H1 (cell line): ENCODE data around the gene DBX2. TPM values are rescaled to one million over a fixed set of nuclear protein-coding genes. Genes with fewer than 3 reads are reported as not detected.

Experiments
- CTCF ChIA-PET: fragments of 300-600 bp; sonication (Branson Sonifier 250); formaldehyde crosslinking; loops from one replicate; lab custom pipeline; 2021; ENCODE audit not compliant: partially characterized antibody; lab: Charles Lee
- POLR2A ChIA-PET: fragments of 300-600 bp; sonication (Branson Sonifier 250); formaldehyde crosslinking; loops from one replicate; lab custom pipeline; 2021; ENCODE audit warnings: inconsistent platforms; ENCODE audit not compliant: partially characterized antibody; lab: Charles Lee
- DNase-seq, 2 experiments: peaks; one replicate each; pipeline versions ENCODE4 v3.0.0 to v3.0.0-alpha.2; 2010 to 2022; ENCODE audit warnings: low spot score in 2 of 2, low read depth in 1 of 2, mixed read lengths in 1 of 2
- FAIRE-seq: peaks from 2 replicates; lab custom pipeline; 2011; peaks lifted over from hg19 to GRCh38; lab: Jason Lieb, UNC
- H2AFZ ChIP-seq: 2 replicates; pipeline ENCODE4 v1.8.1; 2012; ENCODE audit warnings: low read length, inconsistent platforms
- H2AK5ac ChIP-seq: 2 replicates; pipeline ENCODE4 v1.6.1; 2013; ENCODE audit warnings: low read depth, low read length
- H2BK120ac ChIP-seq: replicated peaks from 2 replicates; pipeline ENCODE3; 2013; ENCODE audit warnings: low read depth, low read length, inconsistent platforms
- H2BK12ac ChIP-seq: 2 replicates; pipeline ENCODE4 v1.6.1; 2013; ENCODE audit warnings: low read depth, low read length
- H2BK15ac ChIP-seq: 2 replicates; pipeline ENCODE4 v1.6.1; 2013; ENCODE audit warnings: low read length
- H2BK20ac ChIP-seq: 2 replicates; pipeline ENCODE4 v1.6.1; 2013; ENCODE audit warnings: low read length
- H2BK5ac ChIP-seq: 2 replicates; pipeline ENCODE4 v1.6.1; 2013; ENCODE audit warnings: low read depth, low read length
- H3K14ac ChIP-seq: 2 replicates; pipeline ENCODE4 v1.6.1; 2013; ENCODE audit warnings: inconsistent platforms; ENCODE audit not compliant: insufficient read length
- H3K18ac ChIP-seq: 2 replicates; pipeline ENCODE4 v1.6.1; 2013; ENCODE audit warnings: low read length; ENCODE audit errors: extremely low read depth
- H3K23ac ChIP-seq: 2 replicates; pipeline ENCODE4 v1.6.1; 2013; ENCODE audit warnings: inconsistent platforms; ENCODE audit not compliant: insufficient read length
- H3K23me2 ChIP-seq: 2 replicates; pipeline ENCODE4 v1.6.1; 2013; ENCODE audit warnings: low read depth, low read length
- H3K27ac ChIP-seq: 2 replicates; pipeline ENCODE4 v1.6.1; 2011; ENCODE audit warnings: low read depth, low read length, inconsistent platforms
- H3K27me3 ChIP-seq, 4 experiments: replicated peaks in 1 of 4; 1 replicate in 1 of 4; 2 replicates in 3 of 4; pipeline versions ENCODE4 v1.6.1 to v1.8.1; 2011 to 2013; ENCODE audit warnings: low read length in 3 of 4, mild to moderate bottlenecking in 3 of 4, inconsistent platforms in 2 of 4, mixed read lengths in 2 of 4, moderate library complexity in 1 of 4; ENCODE audit not compliant: control insufficient read depth in 3 of 4, insufficient read depth in 3 of 4; ENCODE audit errors: extremely low read depth in 1 of 4
- H3K36me3 ChIP-seq, 4 experiments: 2 replicates each; pipeline versions ENCODE4 v1.6.1 to v1.8.1; 2011 to 2013; ENCODE audit warnings: mild to moderate bottlenecking in 4 of 4, low read length in 3 of 4, moderate library complexity in 2 of 4, control low read depth in 1 of 4, inconsistent platforms in 1 of 4; ENCODE audit not compliant: insufficient read depth in 4 of 4, control insufficient read depth in 2 of 4
- H3K4ac ChIP-seq: replicated peaks from 2 replicates; pipeline ENCODE3; 2013; ENCODE audit warnings: low read length, low read depth, mixed read lengths, inconsistent platforms; ENCODE audit not compliant: insufficient read length
- H3K4me1 ChIP-seq, 4 experiments: replicated peaks in 1 of 4; 1 replicate in 1 of 4; 2 replicates in 3 of 4; pipeline versions ENCODE4 v1.6.1 to v1.8.1; 2011 to 2013; ENCODE audit warnings: low read length in 3 of 4, inconsistent platforms in 2 of 4, mixed read lengths in 1 of 4; ENCODE audit not compliant: insufficient read depth in 4 of 4, control insufficient read depth in 3 of 4
- H3K4me2 ChIP-seq, 2 experiments: 2 replicates each; pipeline versions ENCODE4 v1.6.1 to v1.8.1; 2011 to 2013; ENCODE audit warnings: low read depth in 2 of 2, low read length in 2 of 2, control low read depth in 1 of 2, inconsistent platforms in 1 of 2, mild to moderate bottlenecking in 1 of 2; ENCODE audit not compliant: insufficient read depth in 1 of 2
- H3K4me3 ChIP-seq, 4 experiments: fragments of 200-600, 300-600 bp in 1 of 4; sonication (generic), shearing (Covaris generic), sonication (Bioruptor Twin) in 1 of 4; 2 replicates each; pipeline versions ENCODE4 v1.5.1 to v1.8.1; 2011 to 2016; ENCODE audit warnings: low read length in 4 of 4, low read depth in 3 of 4, control low read depth in 2 of 4, inconsistent platforms in 2 of 4, mild to moderate bottlenecking in 2 of 4, mixed read lengths in 1 of 4, moderate library complexity in 1 of 4; ENCODE audit not compliant: insufficient read depth in 2 of 4; ENCODE audit errors: extremely low read depth in 1 of 4
- H3K56ac ChIP-seq: replicated peaks from 2 replicates; pipeline ENCODE3; 2013; ENCODE audit warnings: low read depth, mild to moderate bottlenecking, mixed read lengths, low read length, inconsistent platforms; ENCODE audit not compliant: insufficient read length
- H3K79me1 ChIP-seq: 2 replicates; pipeline ENCODE4 v1.6.1; 2013; ENCODE audit warnings: low read depth, low read length, control low read depth
- H3K79me2 ChIP-seq, 2 experiments: 2 replicates each; pipeline versions ENCODE4 v1.6.1 to v1.8.1; 2012 to 2013; ENCODE audit warnings: low read length in 2 of 2, mild to moderate bottlenecking in 2 of 2, inconsistent platforms in 1 of 2; ENCODE audit not compliant: insufficient read depth in 2 of 2, control insufficient read depth in 1 of 2
- H3K9ac ChIP-seq, 4 experiments: replicated peaks in 1 of 4; 1 replicate in 1 of 4; 2 replicates in 3 of 4; pipeline versions ENCODE4 v1.6.1 to v1.8.1; 2011 to 2013; ENCODE audit warnings: low read depth in 3 of 4, low read length in 3 of 4, control low read depth in 2 of 4, mild to moderate bottlenecking in 2 of 4, moderate library complexity in 2 of 4, inconsistent platforms in 1 of 4; ENCODE audit errors: extremely low read depth in 1 of 4
- H3K9me3 ChIP-seq, 2 experiments: 2 replicates each; pipeline versions ENCODE4 v1.6.1 to v1.8.1; 2012 to 2013; ENCODE audit warnings: mild to moderate bottlenecking in 2 of 2, moderate library complexity in 2 of 2, control low read depth in 1 of 2, inconsistent platforms in 1 of 2, low read depth in 1 of 2, low read length in 1 of 2, mixed read lengths in 1 of 2; ENCODE audit not compliant: insufficient read depth in 2 of 2
- H4K20me1 ChIP-seq, 2 experiments: replicated peaks in 1 of 2; 2 replicates each; pipeline versions ENCODE3 to v1.8.1; 2011 to 2013; ENCODE audit warnings: inconsistent platforms in 2 of 2, low read length in 2 of 2, mild to moderate bottlenecking in 1 of 2; ENCODE audit not compliant: insufficient read depth in 2 of 2, control insufficient read depth in 1 of 2
- H4K5ac ChIP-seq: 2 replicates; pipeline ENCODE4 v1.6.1; 2013; ENCODE audit warnings: low read length, low read depth, mixed read lengths, inconsistent platforms; ENCODE audit not compliant: insufficient read length
- H4K8ac ChIP-seq: 2 replicates; pipeline ENCODE4 v1.8.0; 2013; ENCODE audit warnings: mild to moderate bottlenecking, moderate library complexity, low read length, inconsistent platforms; ENCODE audit not compliant: insufficient read depth; ENCODE audit errors: extremely low read depth
- H4K91ac ChIP-seq: replicated peaks from 2 replicates; pipeline ENCODE3; 2013; ENCODE audit warnings: low read length, mixed read lengths, inconsistent platforms; ENCODE audit not compliant: insufficient read length
- CHD2 ChIP-seq: IDR thresholded peaks from 2 replicates; pipeline ENCODE4 v1.6.1; 2012; ENCODE audit warnings: low read length, improper control_type of control experiment
- HDAC6 ChIP-seq: IDR thresholded peaks from one replicate; pipeline ENCODE4 v1.7.1; 2012; ENCODE audit warnings: low read depth, mild to moderate bottlenecking, inconsistent platforms, low read length, moderate library complexity
- JUND ChIP-seq: IDR thresholded peaks from 2 replicates; pipeline ENCODE4 v1.6.1; 2011; ENCODE audit warnings: mild to moderate bottlenecking, improper control_type of control experiment, low read length
- KDM1A ChIP-seq: fragments of 200-600, 300-600 bp; sonication (generic); IDR thresholded peaks from 2 replicates; pipeline ENCODE4 v1.7.1; 2016; ENCODE audit warnings: mild to moderate bottlenecking, low read length, borderline replicate concordance
- MAFK ChIP-seq: IDR thresholded peaks from 2 replicates; pipeline ENCODE4 v1.6.1; 2012; ENCODE audit warnings: low read depth, mild to moderate bottlenecking, improper control_type of control experiment, low read length
- NRF1 ChIP-seq: IDR thresholded peaks from 2 replicates; pipeline ENCODE4 v1.6.1; 2011; ENCODE audit warnings: mild to moderate bottlenecking, low read depth, low read length, improper control_type of control experiment
- PHF8 ChIP-seq: fragments of 200-600 bp; sonication (generic); conservative IDR thresholded peaks from 2 replicates; pipeline ENCODE4 v1.7.1; 2012; ENCODE audit warnings: low read depth, mild to moderate bottlenecking, inconsistent platforms, low read length, moderate library complexity
- POLR2A ChIP-seq, 2 experiments: IDR thresholded peaks; 1 replicate in 1 of 2; 2 replicates in 1 of 2; pipeline ENCODE4 v1.6.1; 2011; ENCODE audit warnings: low read depth in 2 of 2, low read length in 2 of 2, mild to moderate bottlenecking in 2 of 2; ENCODE audit errors: control extremely low read depth in 1 of 2
- ZNF274 ChIP-seq: IDR thresholded peaks from 2 replicates; pipeline ENCODE4 v1.7.0; 2012; ENCODE audit warnings: low read length, borderline replicate concordance; ENCODE audit errors: extremely low read depth
- WGBS, 2 experiments: shearing (Covaris generic) in 1 of 2; methylation state at CpG; one replicate each; pipeline versions ENCODE4 v1.1.6 to v1.1.7; 2013 to 2015; ENCODE audit warnings: low lambda C conversion rate in 2 of 2, mixed read lengths in 2 of 2, inconsistent platforms in 1 of 2, low coverage in 1 of 2, missing lambda C conversion rate in 1 of 2; ENCODE audit not compliant: insufficient replicate concordance in 2 of 2, insufficient coverage in 1 of 2, insufficient read length in 1 of 2; ENCODE audit errors: extremely low coverage in 1 of 2, missing lambda C conversion rate in 1 of 2; 5-methylcytosine and 5-hydroxymethylcytosine counted together
- polyA plus RNA-seq, 7 experiments: library from polyadenylated mRNA; depleted of rRNA in 3 of 7; stranded (reverse) in 5 of 7; unstranded in 2 of 7; fragments of >200 nt in 5 of 7; fragments of 200-250 nt in 2 of 7; gene quantifications; 1 replicate in 5 of 7; 2 replicates in 1 of 7; 4 replicates in 1 of 7; pipeline versions ENCODE4 v1.2.1 to v1.2.3, GENCODE V29; 2011 to 2013; ENCODE audit warnings: missing spikeins in 2 of 7, mixed read lengths in 2 of 7
- total RNA-seq: library from RNA; stranded (reverse); fragmentation: NEBNext Ultra II Directional; extraction: Animal tissue kit (Norgen Biotek cat#: 25700); gene quantifications from 2 replicates; pipeline ENCODE4 v1.2.1, GENCODE V29; 2021
- TF ChIP-seq, protein P1 (sequence below): IDR thresholded peaks from 2 replicates; pipeline ENCODE4 v1.6.1; 2011; ENCODE audit warnings: low read depth, mild to moderate bottlenecking, low read length; ENCODE audit not compliant: insufficient read depth

DBX2 gene
- total and polyA plus RNA-seq, 2 of the 8 experiments (the other 6 are each of a cell fraction or from before 2014, with no cell fraction given), result 0.06 TPM; not detected in 1

DNA sequence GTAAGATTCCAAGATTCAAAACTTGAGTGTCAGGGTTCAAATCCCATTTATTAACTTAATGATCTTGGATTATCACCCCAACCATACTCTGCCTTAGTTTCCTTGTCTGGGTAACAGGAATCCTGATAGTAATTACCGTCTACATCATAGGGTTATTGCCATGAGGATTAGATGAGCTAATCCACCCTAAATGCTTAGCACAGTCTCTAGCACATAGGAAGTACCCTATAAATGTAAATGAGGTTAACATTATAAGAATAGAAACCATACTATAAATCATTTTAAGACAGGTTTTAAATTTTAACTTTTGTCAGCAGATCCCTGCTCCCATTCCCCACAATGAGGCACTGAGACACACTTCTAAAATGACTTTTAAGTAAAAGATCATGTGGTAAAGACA lies 36.5 kb downstream of the DBX2 start:
- H3K27ac ChIP-seq, result no peak overlapping the region
- POLR2A ChIA-PET, result no interaction called here
- no peak overlapping the region for H3K18ac ChIP-seq
- H3K4me2 ChIP-seq, result no peak overlapping the region
- H2BK120ac ChIP-seq, result no peak overlapping the region
- no peaks in the 10 kb centered on the region for H3K36me3 ChIP-seq
- DNase-seq, result no peak
- H2AK5ac ChIP-seq, result no peak overlapping the region
- no peak overlapping the region for H2BK15ac ChIP-seq
- no peak overlapping the region for H4K5ac ChIP-seq
- H2BK20ac ChIP-seq, result no peak overlapping the region
- no peaks in the 10 kb centered on the region for H3K9me3 ChIP-seq
- WGBS, 2 experiments, result 92% methylated on average over 1 of the region's 1 CpG; no CpG with 5 or more reads in 1 of the 2 experiments
- CTCF ChIA-PET, result no interaction called here
- TF ChIP-seq, protein P1, sequence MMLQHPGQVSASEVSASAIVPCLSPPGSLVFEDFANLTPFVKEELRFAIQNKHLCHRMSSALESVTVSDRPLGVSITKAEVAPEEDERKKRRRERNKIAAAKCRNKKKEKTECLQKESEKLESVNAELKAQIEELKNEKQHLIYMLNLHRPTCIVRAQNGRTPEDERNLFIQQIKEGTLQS, result no peak
- no peak for TF ChIP-seq HDAC6
- TF ChIP-seq ZNF274, result no peak
- no peak for TF ChIP-seq CHD2
- TF ChIP-seq POLR2A (IDR thresholded peaks at IDR 0.05; ENCODE audit: control extremely low read depth in 1 of 2, low read depth in 2 of 2, low read length in 2 of 2), result no peak
- no peak for TF ChIP-seq NRF1
- no peak for TF ChIP-seq JUND
- no peak for TF ChIP-seq MAFK
- no peak for TF ChIP-seq KDM1A
- TF ChIP-seq PHF8, result no peak
- H4K20me1 ChIP-seq, result no peaks in the 10 kb centered on the region
- no peaks in the 10 kb centered on the region for H3K27me3 ChIP-seq
- no peak overlapping the region for H4K8ac ChIP-seq
- H3K23me2 ChIP-seq, result no peaks in the 10 kb centered on the region
- H3K56ac ChIP-seq, result no peak overlapping the region
- H3K4ac ChIP-seq, result no peak overlapping the region
- no peaks in the 10 kb centered on the region for H3K79me2 ChIP-seq
- H4K91ac ChIP-seq, result no peak overlapping the region
- H2BK5ac ChIP-seq, result no peak overlapping the region
- no peak overlapping the region for H3K4me3 ChIP-seq
- no peak overlapping the region for H2AFZ ChIP-seq
- H3K9ac ChIP-seq, result no peak overlapping the region
- H3K4me1 ChIP-seq, result no peaks in the 10 kb centered on the region
- H3K14ac ChIP-seq, result no peak overlapping the region
- FAIRE-seq, result no peak
- H3K23ac ChIP-seq, result no peak overlapping the region
- no peaks in the 10 kb centered on the region for H3K79me1 ChIP-seq
- no peak overlapping the region for H2BK12ac ChIP-seq
